Endodermal cell (in vitro differentiated cells): ENCODE measurements around the gene SLC6A13. TPM values are rescaled to one million over a fixed set of nuclear protein-coding genes. Genes with fewer than 3 reads are reported as not detected.
"Not testable (repeated sequence)": the region's sequence is repeated elsewhere in the genome, so short reads cannot be mapped to it uniquely, and the experiment has no call there.

Source experiments
- DNase-seq: peaks from one replicate; pipeline ENCODE4 v3.0.0-alpha.2; 2017
- H3K27ac ChIP-seq: 2 replicates; pipeline ENCODE4 v1.5.1; 2013; ENCODE audit warnings: mild to moderate bottlenecking, low read depth, low read length, moderate library complexity
- H3K27me3 ChIP-seq: 2 replicates; pipeline ENCODE4 v1.6.1; 2013; ENCODE audit warnings: mild to moderate bottlenecking, low read length, moderate library complexity; ENCODE audit not compliant: insufficient read depth, control insufficient read depth, poor library complexity, severe bottlenecking
- H3K36me3 ChIP-seq: 2 replicates; pipeline ENCODE4 v1.7.0; 2013; ENCODE audit warnings: mild to moderate bottlenecking, low read length, moderate library complexity; ENCODE audit not compliant: control insufficient read depth, insufficient read depth
- H3K4me1 ChIP-seq: one replicate; pipeline ENCODE4 v1.7.0; 2013; ENCODE audit warnings: low read length; ENCODE audit not compliant: control insufficient read depth, insufficient read depth
- H3K4me3 ChIP-seq: 2 replicates; pipeline ENCODE4 v1.5.1; 2013; ENCODE audit warnings: mild to moderate bottlenecking, low read length, moderate library complexity
- H3K9ac ChIP-seq: 2 replicates; pipeline ENCODE4 v1.6.1; 2013; ENCODE audit warnings: mild to moderate bottlenecking, low read length, moderate library complexity; ENCODE audit not compliant: poor library complexity, severe bottlenecking; ENCODE audit errors: extremely low read depth
- H3K9me3 ChIP-seq: 2 replicates; pipeline ENCODE4 v1.6.1; 2013; ENCODE audit warnings: mild to moderate bottlenecking, low read length, moderate library complexity; ENCODE audit not compliant: control insufficient read depth
- H3K27ac Mint-ChIP-seq: 2 replicates; pipeline ENCODE4 v1.8.0; 2020; ENCODE audit warnings: mixed read lengths
- H3K27me3 Mint-ChIP-seq: 2 replicates; pipeline ENCODE4 v1.8.0; 2021; ENCODE audit warnings: mild to moderate bottlenecking, mixed read lengths; ENCODE audit not compliant: insufficient read depth
- H3K36me3 Mint-ChIP-seq: 2 replicates; pipeline ENCODE4 v1.8.0; 2020; ENCODE audit warnings: low read depth, mixed read lengths
- H3K4me1 Mint-ChIP-seq: 2 replicates; pipeline ENCODE4 v1.8.0; 2020; ENCODE audit warnings: mixed read lengths
- H3K4me3 Mint-ChIP-seq: 2 replicates; pipeline ENCODE4 v1.8.0; 2020; ENCODE audit warnings: mild to moderate bottlenecking, moderate library complexity, mixed read lengths
- H3K9me3 Mint-ChIP-seq: 2 replicates; pipeline ENCODE4 v1.8.0; 2020; ENCODE audit warnings: mild to moderate bottlenecking, mixed read lengths
- WGBS, 2 experiments: methylation state at CpG; one replicate each; pipeline versions ENCODE4 v1.1.5 to v1.1.7; 2013; ENCODE audit warnings: missing lambda C conversion rate in 2 of 2, mixed read lengths in 1 of 2; ENCODE audit not compliant: insufficient coverage in 1 of 2, insufficient read length in 1 of 2; 5-methylcytosine and 5-hydroxymethylcytosine counted together
- total RNA-seq, 2 donors: library from RNA; stranded (reverse); fragmentation: NEBNext Ultra II Directional in 1 of 2; extraction: Animal tissue kit (Norgen Biotek cat#: 25700) in 1 of 2; gene quantifications; 2 replicates in 1 of 2; 3 replicates in 1 of 2; pipeline ENCODE4 v1.2.1, GENCODE V29; 2021
- TF ChIP-seq, protein P1 (sequence below): fragments of 200-600 bp; sonication (generic); conservative IDR thresholded peaks from 2 replicates; pipeline ENCODE4 v1.5.0; 2021; ENCODE audit warnings: antibody characterized with exemption, mild to moderate bottlenecking

The SLC6A13 gene
- total RNA-seq, 2 donors from 2014 or later, result 1.1 to 2.4 TPM

DNA sequence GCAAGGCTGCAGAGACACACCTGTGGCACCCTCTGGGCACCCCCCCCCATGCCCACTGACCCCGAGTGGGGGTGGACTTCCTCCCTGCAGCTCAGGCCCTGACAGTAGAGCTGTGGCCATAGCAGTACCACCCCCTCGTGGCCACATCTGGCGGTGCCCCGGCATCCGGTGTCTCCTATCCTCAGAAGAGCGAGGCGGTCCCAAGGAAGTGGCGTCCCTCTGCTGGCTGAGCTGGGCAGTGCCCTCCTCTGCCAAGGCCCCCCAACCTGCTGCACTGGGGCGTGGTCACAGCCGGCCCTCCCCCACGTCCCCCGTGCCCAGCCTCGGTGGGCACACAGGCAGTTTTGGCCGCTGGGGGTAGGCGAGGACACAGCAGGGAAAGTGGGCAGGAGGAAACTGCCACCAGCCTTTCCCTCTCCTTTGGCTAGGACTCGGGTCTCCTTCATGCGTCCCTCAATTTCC is 42.7 kb downstream of the SLC6A13 start:
- no peaks in the 10 kb centered on the region for H3K36me3 ChIP-seq
- DNase-seq, result peak; percentile 99
- no peak overlapping the region for H3K27ac ChIP-seq
- Mint-ChIP-seq H3K9me3 (no peaks in the 10 kb centered on the region), H3K36me3 (no peaks in the 10 kb centered on the region), H3K4me3 (no peak overlapping the region), H3K27me3 (peaks cover 36% of the 10 kb centered on the region), H3K27ac (no peak overlapping the region), H3K4me1 (peaks cover 7% of the 10 kb centered on the region)
- peaks cover 15% of the 10 kb centered on the region for H3K27me3 ChIP-seq
- no peak overlapping the region for H3K9ac ChIP-seq
- no peak overlapping the region for H3K4me3 ChIP-seq
- TF ChIP-seq, protein P1, sequence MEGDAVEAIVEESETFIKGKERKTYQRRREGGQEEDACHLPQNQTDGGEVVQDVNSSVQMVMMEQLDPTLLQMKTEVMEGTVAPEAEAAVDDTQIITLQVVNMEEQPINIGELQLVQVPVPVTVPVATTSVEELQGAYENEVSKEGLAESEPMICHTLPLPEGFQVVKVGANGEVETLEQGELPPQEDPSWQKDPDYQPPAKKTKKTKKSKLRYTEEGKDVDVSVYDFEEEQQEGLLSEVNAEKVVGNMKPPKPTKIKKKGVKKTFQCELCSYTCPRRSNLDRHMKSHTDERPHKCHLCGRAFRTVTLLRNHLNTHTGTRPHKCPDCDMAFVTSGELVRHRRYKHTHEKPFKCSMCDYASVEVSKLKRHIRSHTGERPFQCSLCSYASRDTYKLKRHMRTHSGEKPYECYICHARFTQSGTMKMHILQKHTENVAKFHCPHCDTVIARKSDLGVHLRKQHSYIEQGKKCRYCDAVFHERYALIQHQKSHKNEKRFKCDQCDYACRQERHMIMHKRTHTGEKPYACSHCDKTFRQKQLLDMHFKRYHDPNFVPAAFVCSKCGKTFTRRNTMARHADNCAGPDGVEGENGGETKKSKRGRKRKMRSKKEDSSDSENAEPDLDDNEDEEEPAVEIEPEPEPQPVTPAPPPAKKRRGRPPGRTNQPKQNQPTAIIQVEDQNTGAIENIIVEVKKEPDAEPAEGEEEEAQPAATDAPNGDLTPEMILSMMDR, result peak; percentile 100
- no peaks in the 10 kb centered on the region for H3K4me1 ChIP-seq
- WGBS, 2 experiments, result 16 to 39% methylated on average over 9 to 16 of the region's 17 CpGs
- no peaks in the 10 kb centered on the region for H3K9me3 ChIP-seq

DNA sequence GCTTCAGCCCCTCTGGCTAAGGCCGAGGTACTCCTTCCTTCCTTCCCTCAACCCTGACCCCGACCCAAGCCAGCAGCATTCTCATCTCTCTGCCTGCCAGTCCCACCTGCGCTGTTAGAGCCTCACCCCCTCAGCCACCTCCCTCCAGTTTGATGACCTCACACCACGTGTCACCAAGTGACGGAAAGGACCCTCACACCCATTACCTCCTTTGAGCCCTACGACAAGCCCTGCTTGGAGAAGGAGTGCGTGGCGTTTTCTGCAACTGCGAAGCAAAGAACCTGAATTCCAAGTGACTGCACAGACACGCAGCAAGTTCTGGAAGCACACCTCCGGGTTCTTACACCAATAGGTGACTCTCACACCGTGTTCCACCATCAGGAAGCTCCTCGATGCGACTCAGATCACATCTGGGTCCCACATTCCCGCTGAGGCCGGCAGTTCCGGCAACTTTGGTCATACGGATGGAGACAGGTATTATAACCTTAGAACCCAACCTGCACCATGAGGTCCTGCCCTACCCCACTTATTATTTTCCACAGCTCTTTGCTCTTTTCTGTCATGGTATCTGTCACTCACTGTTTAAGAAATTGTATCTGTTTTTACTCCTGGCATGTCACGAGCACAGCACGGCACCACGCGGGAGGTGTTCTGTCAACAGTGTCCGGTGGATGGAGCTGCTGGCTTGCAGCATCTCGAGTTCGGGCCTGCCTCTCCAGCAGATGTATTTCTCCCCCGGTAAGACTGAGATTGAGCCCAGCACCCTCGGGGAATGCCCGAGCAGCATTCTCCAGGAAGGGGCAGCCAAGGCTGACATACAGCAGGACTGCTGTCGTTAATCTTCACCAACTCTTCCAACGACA is 43.7 kb downstream of the SLC6A13 start:
- TF ChIP-seq, protein P1, result no peak
- Mint-ChIP-seq H3K9me3 (no peaks in the 10 kb centered on the region), H3K4me1 (peaks cover 13% of the 10 kb centered on the region), H3K36me3 (no peaks in the 10 kb centered on the region), H3K27ac (peak overlapping the region; percentile 49), H3K27me3 (peaks cover 44% of the 10 kb centered on the region), H3K4me3 (no peak overlapping the region)
- 91 to 92% methylated on average over 26 to 30 of the region's 30 CpGs for WGBS, 2 experiments
- Histone ChIP-seq H3K9me3 (no peaks in the 10 kb centered on the region), H3K4me3 (no peak overlapping the region), H3K36me3 (no peaks in the 10 kb centered on the region), H3K4me1 (peaks cover 3% of the 10 kb centered on the region), H3K27me3 (peaks cover 25% of the 10 kb centered on the region), H3K9ac (no peak overlapping the region), H3K27ac (no peak overlapping the region)
- DNase-seq, result no peak

DNA sequence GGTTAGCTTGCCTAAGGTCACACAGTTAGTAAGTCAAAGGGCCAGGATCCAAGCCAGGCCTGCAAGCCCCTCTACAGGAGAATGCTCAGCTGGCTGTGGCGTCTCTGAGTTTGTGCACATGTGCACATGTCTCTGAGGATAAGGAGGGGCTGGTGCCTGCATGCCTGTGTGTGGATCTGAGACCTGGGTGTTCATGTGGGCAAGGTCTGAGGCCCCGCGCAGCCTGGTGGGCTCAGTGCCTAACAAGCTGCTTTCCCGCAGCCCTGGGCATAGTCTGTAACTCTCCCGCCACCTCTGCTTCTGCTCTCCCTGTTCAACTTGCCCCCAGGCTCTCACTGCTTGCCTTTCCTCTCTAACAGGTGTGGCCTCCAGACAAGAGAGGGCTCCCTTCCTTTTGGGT is 44.4 kb downstream of the SLC6A13 start:
- TF ChIP-seq, protein P1, result no peak
- Histone ChIP-seq H3K9ac (no peak overlapping the region), H3K27ac (no peak overlapping the region), H3K9me3 (no peaks in the 10 kb centered on the region), H3K27me3 (peaks cover 32% of the 10 kb centered on the region), H3K36me3 (no peaks in the 10 kb centered on the region), H3K4me3 (no peak overlapping the region), H3K4me1 (peaks cover 10% of the 10 kb centered on the region)
- DNase-seq, result no peak
- WGBS, 2 experiments, result 89 to 100% methylated on average over 2 to 5 of the region's 5 CpGs
- H3K36me3 Mint-ChIP-seq, result no peaks in the 10 kb centered on the region
- H3K27me3 Mint-ChIP-seq, result peaks cover 49% of the 10 kb centered on the region
- H3K4me3 Mint-ChIP-seq, result no peak overlapping the region
- H3K4me1 Mint-ChIP-seq, result peaks cover 20% of the 10 kb centered on the region
- H3K27ac Mint-ChIP-seq, result no peak overlapping the region
- H3K9me3 Mint-ChIP-seq, result no peaks in the 10 kb centered on the region

DNA sequence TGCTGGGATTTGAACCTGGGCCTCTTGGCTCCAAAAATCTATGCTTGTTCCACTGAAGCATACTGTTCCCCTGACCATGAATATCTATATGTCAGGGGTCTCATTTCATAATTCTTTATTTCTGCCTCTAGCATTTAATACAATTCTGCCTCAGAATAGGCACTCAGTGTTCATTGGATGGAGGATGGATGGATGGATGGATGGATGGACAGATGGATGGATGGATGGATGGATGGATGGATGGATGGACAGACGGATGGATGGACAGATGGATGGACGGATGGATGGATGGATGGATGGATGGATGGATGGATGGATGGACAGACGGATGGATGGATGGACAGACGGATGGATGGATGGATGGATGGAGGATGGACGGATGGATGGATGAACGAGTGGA is 45.6 kb downstream of the SLC6A13 start:
- Histone ChIP-seq H3K27me3 (peaks cover 42% of the 10 kb centered on the region), H3K4me1 (peaks cover 10% of the 10 kb centered on the region)
- not testable (repeated sequence) for H3K36me3 Mint-ChIP-seq, DNase-seq, H3K9me3 Mint-ChIP-seq, H3K27ac ChIP-seq, H3K4me3 ChIP-seq, H3K36me3 ChIP-seq, H3K4me3 Mint-ChIP-seq, H3K9ac ChIP-seq, H3K9me3 ChIP-seq, H3K27ac Mint-ChIP-seq
- WGBS, 2 experiments, result 79 to 88% methylated on average over 5 to 6 of the region's 6 CpGs
- Mint-ChIP-seq H3K27me3 (peaks cover 59% of the 10 kb centered on the region), H3K4me1 (peaks cover 30% of the 10 kb centered on the region)
